Activated CD4-positive, alpha-beta T cell treated with anti-CD3 and anti-CD28 coated beads for 36 hours (primary cell): ENCODE data around the gene AZGP1. TPM values are rescaled to one million over a fixed set of nuclear protein-coding genes. Genes with fewer than 3 reads are reported as not detected.

Source experiments
- ATAC-seq: fragments of 200-7000 bp; cut with Tn5 transposase; one replicate; pipeline ENCODE4 v1.10.0; 2021; ENCODE audit warnings: mild to moderate bottlenecking, moderate library complexity
- CTCF ChIA-PET: fragments of 350-600 bp; sonication (Branson Sonifier 250); formaldehyde crosslinking; loops from one replicate; lab custom pipeline; 2021; ENCODE audit warnings: antibody characterized with exemption; lab: Charles Lee
- POLR2A ChIA-PET: fragments of 350-600 bp; sonication (Branson Sonifier 250); formaldehyde crosslinking; loops from one replicate; lab custom pipeline; 2021; ENCODE audit warnings: antibody characterized with exemption, inconsistent platforms; lab: Charles Lee
- DNase-seq: peaks from one replicate; pipeline ENCODE4 v3.0.0-alpha.2; 2020
- H3K27ac Mint-ChIP-seq: one replicate; pipeline ENCODE4 v1.8.0; 2021; ENCODE audit warnings: mixed read lengths
- H3K27me3 Mint-ChIP-seq: one replicate; pipeline ENCODE4 v1.8.0; 2021; ENCODE audit warnings: mixed read lengths
- H3K36me3 Mint-ChIP-seq: one replicate; pipeline ENCODE4 v1.8.0; 2021; ENCODE audit warnings: low read depth, mixed read lengths
- H3K4me1 Mint-ChIP-seq: one replicate; pipeline ENCODE4 v1.8.0; 2021; ENCODE audit warnings: mixed read lengths
- H3K4me3 Mint-ChIP-seq: one replicate; pipeline ENCODE4 v1.8.0; 2021; ENCODE audit warnings: mild to moderate bottlenecking, moderate library complexity, mixed read lengths
- H3K9me3 Mint-ChIP-seq: one replicate; pipeline ENCODE4 v1.8.0; 2021; ENCODE audit warnings: low read depth, mixed read lengths
- intact Hi-C, 2 experiments: fragments of 100-400 bp; cut with DNase I in 1 of 2; cut with micrococcal nuclease in 1 of 2; formaldehyde crosslinking; loops; one replicate each; pipeline versions ENCODE4 v1.14.2 to v1.15.1; 2022 to 2024; cut with DNase I, micrococcal nuclease
- total RNA-seq, 2 experiments: library from RNA; stranded (reverse); gene quantifications; one replicate each; pipeline ENCODE4 v1.2.3, GENCODE V29; 2021

Gene AZGP1
- total RNA-seq, 2 experiments from 2014 or later, result not detected

GRCh38 chr7:99930376-99930775, 45.5 kb downstream of the AZGP1 start:
- Mint-ChIP-seq H3K27ac (peak overlapping the region; percentile 43), H3K4me1 (peaks cover 32% of the 10 kb centered on the region), H3K27me3 (peaks cover 10% of the 10 kb centered on the region), H3K36me3 (no peaks in the 10 kb centered on the region), H3K9me3 (no peaks in the 10 kb centered on the region), H3K4me3 (no peak overlapping the region)
- ATAC-seq, result no peak
- CTCF ChIA-PET, result interaction anchor here (0.9 to 4.4 kb wide), 3 partner anchors 11 to 62 kb away, joined by 4 to 38 read pairs (median 11); partner anchors contain the start of gene TRIM4
- intact Hi-C loops, result no loop called here
- POLR2A ChIA-PET, result no interaction called here
- no peak for DNase-seq

GRCh38 chr7:99929730-99930053, 46.1 kb downstream of the AZGP1 start:
- DNase-seq, result no peak
- ATAC-seq, result peak; percentile 12
- Mint-ChIP-seq H3K27ac (peak overlapping the region; percentile 28), H3K4me1 (peaks cover 26% of the 10 kb centered on the region), H3K4me3 (peak overlapping the region; percentile 64), H3K27me3 (peaks cover 10% of the 10 kb centered on the region), H3K9me3 (no peaks in the 10 kb centered on the region), H3K36me3 (no peaks in the 10 kb centered on the region)
- POLR2A ChIA-PET, result interaction anchor here (2.1 kb wide), 1 partner anchor 10 kb away, joined by 8 read pairs; no protein-coding TSS in a partner anchor
- intact Hi-C loops, result no loop called here
- CTCF ChIA-PET, result interaction anchor here (0.9 to 4.4 kb wide), 8 partner anchors 11 to 372 kb away, joined by 3 to 38 read pairs (median 4); partner anchors contain the start of genes TRIM4 and ZKSCAN1

GRCh38 chr7:99928994-99929729, 46.7 kb downstream of the AZGP1 start, which contains the start of gene GJC3:
TSS of gene GJC3 (minus strand) at chr7:99929620. CDS start at chr7:99929620, 0 bp downstream.
- no peaks in the 10 kb centered on the region for H3K9me3 Mint-ChIP-seq
- no peaks in the 10 kb centered on the region for H3K36me3 Mint-ChIP-seq
- ChIA-PET CTCF (interaction anchor here (0.9 to 4.4 kb wide), 8 partner anchors 10 to 372 kb away, joined by 3 to 38 read pairs (median 4); partner anchors contain the start of genes TRIM4 and ZKSCAN1), POLR2A (interaction anchor here (2.1 kb wide), 1 partner anchor 9 kb away, joined by 8 read pairs; no protein-coding TSS in a partner anchor)
- H3K4me3 Mint-ChIP-seq, result peak within 1 kb of the TSS; percentile 64
- DNase-seq, result peak; percentile 70
- peak; percentile 95 for ATAC-seq
- H3K4me1 Mint-ChIP-seq, result peaks cover 25% of the 10 kb centered on the region
- H3K27ac Mint-ChIP-seq, result peak within 1 kb of the TSS; percentile 43
- peaks cover 10% of the 10 kb centered on the region for H3K27me3 Mint-ChIP-seq
- intact Hi-C loops, result no loop called here

GRCh38 chr7:99928188-99928587, 47.6 kb downstream of the AZGP1 start:
- ATAC-seq, result no peak
- Mint-ChIP-seq H3K27ac (no peak overlapping the region), H3K4me3 (no peak overlapping the region), H3K4me1 (peaks cover 25% of the 10 kb centered on the region), H3K9me3 (no peaks in the 10 kb centered on the region), H3K36me3 (no peaks in the 10 kb centered on the region), H3K27me3 (peaks cover 10% of the 10 kb centered on the region)
- CTCF ChIA-PET, result interaction anchor here (0.9 to 4.4 kb wide), 3 partner anchors 9 to 94 kb away, joined by 3 to 38 read pairs (median 11); partner anchors contain the start of gene TRIM4
- POLR2A ChIA-PET, result interaction anchor here (2.1 kb wide), 1 partner anchor 8 kb away, joined by 8 read pairs; no protein-coding TSS in a partner anchor
- no peak for DNase-seq
- intact Hi-C loops, result no loop called here

- ATAC-seq (no peak), DNase-seq (no peak)
- intact Hi-C loops, result no loop called here
- Mint-ChIP-seq H3K9me3 (no peaks in the 10 kb centered on the region), H3K36me3 (no peaks in the 10 kb centered on the region), H3K4me3 (no peak overlapping the region), H3K27ac (no peak overlapping the region), H3K27me3 (peaks cover 10% of the 10 kb centered on the region), H3K4me1 (peaks cover 25% of the 10 kb centered on the region)
- CTCF ChIA-PET, result interaction anchor here (0.8 to 4.4 kb wide), 3 partner anchors 8 to 94 kb away, joined by 3 to 38 read pairs (median 4); partner anchors contain the start of gene TRIM4
- POLR2A ChIA-PET, result interaction anchor here (0.7 kb wide), 1 partner anchor 369 kb away, joined by 4 read pairs; no protein-coding TSS in a partner anchor
Measured at GRCh38 chr7:99927536-99927935, 48.3 kb downstream of the AZGP1 start.

GRCh38 chr7:99926321-99926720, 49.5 kb downstream of the AZGP1 start:
- no peak overlapping the region for H3K27ac Mint-ChIP-seq
- POLR2A ChIA-PET, result no interaction called here
- peaks cover 8% of the 10 kb centered on the region for H3K36me3 Mint-ChIP-seq
- no peak for ATAC-seq
- peaks cover 10% of the 10 kb centered on the region for H3K27me3 Mint-ChIP-seq
- CTCF ChIA-PET, result no interaction called here
- H3K9me3 Mint-ChIP-seq, result no peaks in the 10 kb centered on the region
- DNase-seq, result no peak
- peaks cover 25% of the 10 kb centered on the region for H3K4me1 Mint-ChIP-seq
- intact Hi-C loops, result no loop called here
- H3K4me3 Mint-ChIP-seq, result no peak overlapping the region

GRCh38 chr7:99923200-99923599, 52.6 kb downstream of the AZGP1 start:
- intact Hi-C loops, result no loop called here
- peaks cover 5% of the 10 kb centered on the region for H3K4me1 Mint-ChIP-seq
- ChIA-PET POLR2A (interaction anchor here (0.6 kb wide), 1 partner anchor 421 kb away, joined by 3 read pairs; no protein-coding TSS in a partner anchor), CTCF (interaction anchor here (1.0 to 1.5 kb wide), 2 partner anchors 8 to 10 kb away, joined by 3 to 5 read pairs; no protein-coding TSS in a partner anchor)
- no peak overlapping the region for H3K27ac Mint-ChIP-seq
- peaks cover 10% of the 10 kb centered on the region for H3K27me3 Mint-ChIP-seq
- no peak for DNase-seq
- peaks cover 15% of the 10 kb centered on the region for H3K36me3 Mint-ChIP-seq
- H3K4me3 Mint-ChIP-seq, result no peak overlapping the region
- ATAC-seq, result no peak
- no peaks in the 10 kb centered on the region for H3K9me3 Mint-ChIP-seq

- peak overlapping the region; percentile 95 for H3K27ac Mint-ChIP-seq
- H3K4me1 Mint-ChIP-seq, result peaks cover 26% of the 10 kb centered on the region
- POLR2A ChIA-PET, result interaction anchor here (0.6 to 1.3 kb wide), 6 partner anchors 9 to 430 kb away, joined by 3 to 8 read pairs (median 4); partner anchors contain the start of genes AP4M1, GJC3, MCM7 and ZNF655
- peak overlapping the region; percentile 92 for H3K4me3 Mint-ChIP-seq
- DNase-seq, result no peak
- no peaks in the 10 kb centered on the region for H3K9me3 Mint-ChIP-seq
- CTCF ChIA-PET, result interaction anchor here (0.6 to 5.4 kb wide), 13 partner anchors 9 to 531 kb away, joined by 3 to 38 read pairs (median 4); partner anchors contain the start of genes GJC3, ZKSCAN1 and ZSCAN21
- H3K27me3 Mint-ChIP-seq, result no peaks in the 10 kb centered on the region
- peaks cover 32% of the 10 kb centered on the region for H3K36me3 Mint-ChIP-seq
- intact Hi-C loops, result no loop called here
- ATAC-seq, result no peak
Measured at GRCh38 chr7:99920149-99920548, 55.7 kb downstream of the AZGP1 start.

- no peaks in the 10 kb centered on the region for H3K27me3 Mint-ChIP-seq
- H3K4me1 Mint-ChIP-seq, result peaks cover 28% of the 10 kb centered on the region
- peak overlapping the region; percentile 92 for H3K4me3 Mint-ChIP-seq
- peak overlapping the region; percentile 95 for H3K27ac Mint-ChIP-seq
- DNase-seq (no peak), ATAC-seq (no peak)
- ChIA-PET POLR2A (interaction anchor here (0.6 to 1.3 kb wide), 9 partner anchors 9 to 430 kb away, joined by 3 to 8 read pairs (median 3); partner anchors contain the start of genes AP4M1, GJC3, MCM7 and ZNF655), CTCF (interaction anchor here (0.6 to 5.4 kb wide), 14 partner anchors 10 to 531 kb away, joined by 3 to 38 read pairs (median 6); partner anchors contain the start of genes GJC3, ZKSCAN1 and ZSCAN21)
- H3K9me3 Mint-ChIP-seq, result no peaks in the 10 kb centered on the region
- intact Hi-C loops, result loop anchor here (1.0 to 10.0 kb wide), 12 partner anchors 96 to 509 kb away; partner anchors contain the start of genes COPS6 (in 2 of the 2), ZNF3 (in 2 of the 2), CNPY4 (in 1 of the 2) and CPSF4 (in 1 of the 2)
- H3K36me3 Mint-ChIP-seq, result peaks cover 32% of the 10 kb centered on the region
Measured at GRCh38 chr7:99919814-99920112, 56.1 kb downstream of the AZGP1 start.

- ChIA-PET POLR2A (interaction anchor here (0.6 to 1.3 kb wide), 10 partner anchors 10 to 429 kb away, joined by 3 to 9 read pairs (median 4); partner anchors contain the start of genes AP4M1, GJC3, MCM7 and ZNF655), CTCF (interaction anchor here (0.8 to 5.4 kb wide), 18 partner anchors 10 to 513 kb away, joined by 3 to 38 read pairs (median 4); partner anchors contain the start of genes GJC3 and ZKSCAN1)
- Mint-ChIP-seq H3K36me3 (peaks cover 35% of the 10 kb centered on the region), H3K9me3 (no peaks in the 10 kb centered on the region), H3K4me3 (peak within 1 kb of the TSS; percentile 92), H3K4me1 (peaks cover 33% of the 10 kb centered on the region), H3K27ac (peak within 1 kb of the TSS; percentile 95), H3K27me3 (no peaks in the 10 kb centered on the region)
- intact Hi-C loops, result loop anchor here (1.0 to 10.0 kb wide), 12 partner anchors 96 to 509 kb away; partner anchors contain the start of genes COPS6 (in 2 of the 2), ZNF3 (in 2 of the 2), CNPY4 (in 1 of the 2) and CPSF4 (in 1 of the 2)
- ATAC-seq, result peak; percentile 99
- DNase-seq, result peak; percentile 96
Measured at GRCh38 chr7:99918959-99919813, 56.6 kb downstream of the AZGP1 start, which contains the start of gene TRIM4. TSS of gene TRIM4 (minus strand) at chr7:99919530. CDS start at chr7:99919401, 129 bp downstream.
